ENCODE measurements around the gene PLEKHG4B.

PLEKHG4B gene

DNA sequence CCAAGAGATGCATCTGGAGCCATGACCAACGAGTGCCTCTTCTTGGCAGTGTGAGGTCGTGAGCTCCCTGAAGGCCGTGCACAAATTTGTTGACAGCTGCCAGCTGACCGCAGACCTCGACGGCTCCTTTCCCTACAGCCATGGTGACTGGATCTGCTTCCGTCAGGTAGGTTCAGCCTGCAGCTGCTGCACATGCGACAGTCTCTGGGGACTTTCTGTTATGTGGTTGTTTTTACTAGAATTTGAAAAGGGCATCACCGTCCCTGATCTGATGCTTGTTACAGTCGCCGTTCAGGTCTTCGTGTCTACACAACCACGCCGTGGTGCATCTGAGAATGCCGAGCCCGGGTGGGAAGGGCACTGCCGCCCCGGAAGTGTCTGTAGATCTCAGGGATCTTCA, 62.9 kb downstream of the PLEKHG4B start:
- Histone ChIP-seq H3K4me1 (ENCODE audit: control insufficient read depth, insufficient read depth, low read length, poor library complexity, severe bottlenecking) (no peaks in the 10 kb centered on the region), H3K4me3 (ENCODE audit: insufficient read depth, low read depth, low read length, poor library complexity, severe bottlenecking) (no peak overlapping the region), H3K27me3 (replicated peaks; ENCODE audit: control insufficient read depth, insufficient read depth, low read length, poor library complexity, severe bottlenecking) (no peaks in the 10 kb centered on the region), H3K27ac (ENCODE audit: insufficient read depth, low read length, poor library complexity, severe bottlenecking) (no peak overlapping the region), H3K9me3 (ENCODE audit: control insufficient read depth, low read length) (no peaks in the 10 kb centered on the region), H3K36me3 (ENCODE audit: control insufficient read depth, insufficient read depth, low read length) (no peaks in the 10 kb centered on the region)
- DNase-seq: no peak

DNA sequence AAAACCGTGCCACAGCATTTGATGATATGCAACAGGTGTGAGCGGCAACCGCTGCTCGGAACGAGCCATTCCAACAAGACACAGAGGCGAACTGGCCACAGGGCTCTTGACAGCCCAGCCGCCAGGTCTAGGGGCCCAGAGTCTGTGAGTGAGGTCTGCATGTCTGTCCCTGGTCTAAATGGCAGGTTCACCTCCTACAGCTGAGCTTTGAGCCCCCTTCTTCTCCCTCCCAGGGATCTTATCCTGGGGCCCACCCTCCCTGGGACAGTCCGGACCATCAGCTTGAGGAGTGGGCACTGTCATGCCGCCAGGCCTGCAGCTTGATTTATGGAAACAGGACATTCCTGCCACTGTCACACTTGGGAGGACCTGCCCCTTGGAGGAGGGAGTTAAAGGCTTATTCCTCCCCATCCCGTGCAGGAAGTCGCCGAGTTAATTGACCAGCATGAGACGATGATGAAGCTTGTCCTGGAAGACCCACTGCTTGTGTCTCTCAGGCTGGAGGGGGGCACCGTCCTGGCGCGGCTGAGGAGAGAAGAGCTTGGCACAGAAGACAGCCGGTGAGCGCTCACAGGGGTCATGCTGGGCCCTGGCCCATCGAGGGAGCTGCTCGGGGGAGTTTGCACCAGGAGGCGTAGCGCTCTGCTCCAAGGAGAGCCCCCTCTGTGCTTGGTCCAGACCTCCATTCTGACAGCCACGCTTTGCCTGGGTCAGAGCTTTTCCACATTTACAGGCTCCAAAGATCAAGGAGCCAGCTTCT, 63.9 kb downstream of the PLEKHG4B start:
- Histone ChIP-seq H3K27ac (ENCODE audit: insufficient read depth, low read length, poor library complexity, severe bottlenecking) (no peak overlapping the region), H3K4me1 (ENCODE audit: control insufficient read depth, insufficient read depth, low read length, poor library complexity, severe bottlenecking) (no peaks in the 10 kb centered on the region), H3K36me3 (ENCODE audit: control insufficient read depth, insufficient read depth, low read length) (no peaks in the 10 kb centered on the region), H3K27me3 (replicated peaks; ENCODE audit: control insufficient read depth, insufficient read depth, low read length, poor library complexity, severe bottlenecking) (no peaks in the 10 kb centered on the region), H3K4me3 (ENCODE audit: insufficient read depth, low read depth, low read length, poor library complexity, severe bottlenecking) (no peak overlapping the region), H3K9me3 (ENCODE audit: control insufficient read depth, low read length) (no peaks in the 10 kb centered on the region)
- no peak for DNase-seq

DNA sequence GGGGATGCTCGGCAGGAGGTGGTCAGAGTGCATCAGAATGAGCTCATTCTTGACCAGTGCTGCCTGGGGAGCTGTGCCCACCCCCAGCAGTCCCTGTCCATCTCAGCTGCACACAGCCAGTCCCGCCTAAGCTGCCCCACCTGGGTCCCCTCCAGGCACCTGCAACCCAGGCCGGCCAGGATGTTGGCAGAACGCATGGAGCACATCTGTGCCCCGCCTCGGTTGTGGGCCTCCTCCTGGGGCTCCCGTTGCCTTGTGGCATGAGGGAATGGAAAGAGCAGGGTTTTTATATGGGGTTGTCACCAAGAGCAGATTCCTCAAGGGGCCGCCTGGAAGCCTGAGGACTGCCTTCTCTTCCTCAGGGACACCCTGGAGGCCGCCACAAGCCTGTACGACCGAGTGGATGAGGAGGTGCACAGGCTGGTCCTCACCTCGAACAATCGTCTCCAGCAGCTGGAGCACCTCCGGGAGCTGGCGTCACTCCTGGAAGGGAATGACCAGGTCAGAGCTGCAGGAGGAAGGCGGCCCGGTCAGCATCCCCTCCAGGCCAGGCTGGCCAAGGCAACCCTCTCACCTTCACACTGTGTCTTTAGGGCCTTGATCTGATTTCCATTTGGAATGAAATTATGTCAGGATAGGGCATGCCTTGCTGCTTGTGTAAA, 64.6 kb downstream of the PLEKHG4B start:
- Histone ChIP-seq H3K27me3 (replicated peaks; ENCODE audit: control insufficient read depth, insufficient read depth, low read length, poor library complexity, severe bottlenecking) (no peaks in the 10 kb centered on the region), H3K27ac (ENCODE audit: insufficient read depth, low read length, poor library complexity, severe bottlenecking) (no peak overlapping the region), H3K4me1 (ENCODE audit: control insufficient read depth, insufficient read depth, low read length, poor library complexity, severe bottlenecking) (no peaks in the 10 kb centered on the region), H3K36me3 (ENCODE audit: control insufficient read depth, insufficient read depth, low read length) (no peaks in the 10 kb centered on the region), H3K9me3 (ENCODE audit: control insufficient read depth, low read length) (no peaks in the 10 kb centered on the region), H3K4me3 (ENCODE audit: insufficient read depth, low read depth, low read length, poor library complexity, severe bottlenecking) (no peak overlapping the region)
- DNase-seq: no peak

DNA sequence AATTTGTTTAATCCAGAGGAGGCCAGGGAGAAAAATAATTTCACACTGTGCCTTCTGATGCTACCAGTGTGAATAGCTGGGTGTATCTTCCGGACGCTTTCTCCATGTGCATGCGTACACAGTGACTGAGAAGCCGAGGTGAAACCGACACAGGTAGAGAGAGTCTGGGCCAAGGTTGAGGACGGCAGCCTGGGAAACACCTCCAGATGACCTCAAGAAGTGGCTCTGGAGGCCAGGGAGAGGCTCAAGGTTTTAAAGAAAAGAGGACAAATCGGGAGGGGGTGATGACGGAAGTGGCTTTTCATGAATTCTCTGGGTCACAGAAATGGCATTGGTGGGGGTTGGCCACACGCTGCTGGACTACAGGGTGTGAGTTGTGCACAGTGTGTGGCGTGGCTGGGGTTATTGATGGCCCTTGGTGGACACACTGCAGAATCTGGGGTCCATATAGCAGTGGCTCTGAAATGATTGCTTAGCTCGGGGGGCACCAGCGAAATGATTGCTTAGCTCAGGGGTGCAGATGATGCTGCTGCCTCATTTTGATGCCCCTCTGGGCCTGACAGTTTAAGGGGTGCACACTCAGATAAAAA, 65.3 kb downstream of the PLEKHG4B start:
- H3K27me3 ChIP-seq (replicated peaks; ENCODE audit: control insufficient read depth, insufficient read depth, low read length, poor library complexity, severe bottlenecking): no peaks in the 10 kb centered on the region
- no peak for DNase-seq
- H3K4me1 ChIP-seq (ENCODE audit: control insufficient read depth, insufficient read depth, low read length, poor library complexity, severe bottlenecking): no peaks in the 10 kb centered on the region
- no peaks in the 10 kb centered on the region for H3K36me3 ChIP-seq (ENCODE audit: control insufficient read depth, insufficient read depth, low read length)
- no peak overlapping the region for H3K4me3 ChIP-seq (ENCODE audit: insufficient read depth, low read depth, low read length, poor library complexity, severe bottlenecking)
- H3K27ac ChIP-seq (ENCODE audit: insufficient read depth, low read length, poor library complexity, severe bottlenecking): no peak overlapping the region
- no peaks in the 10 kb centered on the region for H3K9me3 ChIP-seq (ENCODE audit: control insufficient read depth, low read length)

DNA sequence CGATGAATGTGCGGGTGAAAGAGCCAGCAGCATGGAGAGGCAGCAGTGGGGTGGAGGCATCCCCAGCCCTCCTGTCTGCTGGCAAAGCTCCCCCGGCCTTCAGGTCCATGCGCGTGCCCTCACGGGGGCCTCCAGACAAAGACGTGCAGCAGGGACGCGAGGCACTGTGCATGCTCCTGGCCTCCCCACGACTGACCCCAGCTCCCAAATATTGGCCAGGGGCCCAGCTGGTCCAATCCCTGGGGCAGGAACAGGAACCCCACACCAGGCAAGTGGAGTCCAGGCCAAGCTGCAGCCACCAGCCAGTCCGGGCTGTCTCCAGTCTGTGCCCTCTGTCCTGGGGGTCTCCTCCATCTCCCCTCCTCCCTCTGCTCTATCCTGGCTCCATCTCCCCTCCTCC, 65.8 kb downstream of the PLEKHG4B start:
- Histone ChIP-seq H3K4me3 (ENCODE audit: insufficient read depth, low read depth, low read length, poor library complexity, severe bottlenecking) (no peak overlapping the region), H3K27me3 (replicated peaks; ENCODE audit: control insufficient read depth, insufficient read depth, low read length, poor library complexity, severe bottlenecking) (no peaks in the 10 kb centered on the region), H3K27ac (ENCODE audit: insufficient read depth, low read length, poor library complexity, severe bottlenecking) (no peak overlapping the region), H3K9me3 (ENCODE audit: control insufficient read depth, low read length) (no peaks in the 10 kb centered on the region), H3K36me3 (ENCODE audit: control insufficient read depth, insufficient read depth, low read length) (no peaks in the 10 kb centered on the region), H3K4me1 (ENCODE audit: control insufficient read depth, insufficient read depth, low read length, poor library complexity, severe bottlenecking) (no peaks in the 10 kb centered on the region)
- no peak for DNase-seq

DNA sequence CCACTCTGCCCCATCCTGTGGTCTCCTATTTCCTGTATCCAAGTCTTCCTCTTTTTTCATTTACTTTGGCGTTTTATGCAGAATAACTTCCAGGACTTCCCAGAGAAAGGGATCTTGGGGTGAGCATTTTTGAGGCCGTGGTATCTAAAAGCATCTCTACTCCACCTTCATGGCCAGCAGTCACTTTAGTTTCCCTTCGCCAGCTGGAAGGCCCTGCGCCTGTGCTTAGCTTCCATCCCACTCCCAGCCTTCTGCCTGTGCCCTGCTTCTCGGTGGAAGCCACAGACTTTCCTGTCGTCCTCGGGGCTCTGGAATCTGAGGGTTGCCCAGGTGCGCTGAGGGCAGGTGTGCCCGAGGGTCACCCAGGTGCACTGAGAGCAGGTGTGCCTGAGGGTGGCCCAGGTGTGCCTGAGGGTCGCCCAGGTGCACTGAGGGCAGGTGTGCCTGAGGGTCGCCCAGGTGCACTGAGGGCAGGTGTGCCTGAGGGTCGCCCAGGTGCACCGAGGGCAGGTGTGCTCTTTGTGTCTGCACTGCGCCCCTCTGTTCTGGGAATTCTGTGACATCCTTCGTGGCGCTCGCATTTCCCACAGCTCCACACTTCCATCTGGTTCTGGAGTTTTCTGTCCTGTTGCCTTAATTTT, 67.0 kb downstream of the PLEKHG4B start:
- Histone ChIP-seq H3K9me3 (ENCODE audit: control insufficient read depth, low read length) (no peaks in the 10 kb centered on the region), H3K27me3 (replicated peaks; ENCODE audit: control insufficient read depth, insufficient read depth, low read length, poor library complexity, severe bottlenecking) (no peaks in the 10 kb centered on the region), H3K27ac (ENCODE audit: insufficient read depth, low read length, poor library complexity, severe bottlenecking) (no peak overlapping the region), H3K36me3 (ENCODE audit: control insufficient read depth, insufficient read depth, low read length) (no peaks in the 10 kb centered on the region), H3K4me3 (ENCODE audit: insufficient read depth, low read depth, low read length, poor library complexity, severe bottlenecking) (no peak overlapping the region), H3K4me1 (ENCODE audit: control insufficient read depth, insufficient read depth, low read length, poor library complexity, severe bottlenecking) (no peaks in the 10 kb centered on the region)
- DNase-seq: no peak

DNA sequence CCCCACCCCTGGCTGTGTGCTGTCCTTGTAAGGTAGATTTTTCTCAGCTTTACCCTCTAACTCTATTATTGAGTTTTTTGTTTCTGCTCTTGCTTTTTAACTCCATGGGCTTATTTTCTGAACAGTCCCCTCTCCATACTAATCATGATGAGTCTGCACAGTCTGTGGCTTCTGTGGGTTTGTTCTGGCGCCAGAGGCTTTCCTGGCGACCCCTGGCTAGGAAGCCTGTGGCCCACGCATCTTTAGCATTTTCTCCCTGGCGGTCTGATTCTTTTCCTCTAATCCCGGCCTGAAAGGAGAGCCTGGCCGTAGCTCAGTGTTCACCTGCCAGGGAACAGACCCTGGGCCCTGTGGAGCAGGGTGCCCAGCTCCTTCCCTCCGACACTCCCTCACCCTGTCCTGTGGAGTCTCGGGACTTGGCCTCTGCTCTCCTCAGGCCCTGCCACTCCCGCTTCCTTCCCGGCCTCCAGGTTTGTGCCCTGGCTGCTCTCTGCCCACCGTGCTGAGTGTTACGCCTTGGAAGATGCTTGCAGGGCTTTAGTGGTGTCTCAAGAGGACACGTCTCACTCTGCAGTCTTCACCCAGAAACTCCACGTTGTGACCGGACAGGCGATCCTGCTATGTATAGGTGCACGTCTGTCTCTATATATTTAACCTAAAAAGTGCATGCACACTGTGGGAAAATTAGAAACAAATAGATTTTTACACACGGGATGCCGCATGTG, 67.6 kb downstream of the PLEKHG4B start:
- Histone ChIP-seq H3K27ac (ENCODE audit: insufficient read depth, low read length, poor library complexity, severe bottlenecking) (no peak overlapping the region), H3K36me3 (ENCODE audit: control insufficient read depth, insufficient read depth, low read length) (no peaks in the 10 kb centered on the region), H3K9me3 (ENCODE audit: control insufficient read depth, low read length) (no peaks in the 10 kb centered on the region), H3K4me3 (ENCODE audit: insufficient read depth, low read depth, low read length, poor library complexity, severe bottlenecking) (no peak overlapping the region), H3K4me1 (ENCODE audit: control insufficient read depth, insufficient read depth, low read length, poor library complexity, severe bottlenecking) (no peaks in the 10 kb centered on the region), H3K27me3 (replicated peaks; ENCODE audit: control insufficient read depth, insufficient read depth, low read length, poor library complexity, severe bottlenecking) (no peaks in the 10 kb centered on the region)
- no peak for DNase-seq

DNA sequence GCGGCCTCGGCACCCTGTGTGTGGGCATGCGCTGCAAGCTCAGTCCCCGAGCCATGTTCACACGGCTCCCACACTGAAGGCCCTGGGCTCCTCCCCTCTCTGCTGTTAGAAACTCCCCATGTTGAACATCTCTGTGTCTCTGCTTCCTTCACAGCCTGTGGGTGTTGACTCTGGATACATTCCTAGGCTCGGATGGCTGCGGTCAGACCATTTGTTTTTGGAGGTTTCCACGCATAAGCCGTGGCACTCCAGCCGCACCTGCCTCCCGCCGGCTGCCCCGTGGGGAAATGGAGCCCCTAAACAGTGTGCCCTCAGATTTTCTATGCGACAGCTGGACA, 68.2 kb downstream of the PLEKHG4B start:
- DNase-seq: no peak
- no peak overlapping the region for H3K27ac ChIP-seq (ENCODE audit: insufficient read depth, low read length, poor library complexity, severe bottlenecking)

DNA sequence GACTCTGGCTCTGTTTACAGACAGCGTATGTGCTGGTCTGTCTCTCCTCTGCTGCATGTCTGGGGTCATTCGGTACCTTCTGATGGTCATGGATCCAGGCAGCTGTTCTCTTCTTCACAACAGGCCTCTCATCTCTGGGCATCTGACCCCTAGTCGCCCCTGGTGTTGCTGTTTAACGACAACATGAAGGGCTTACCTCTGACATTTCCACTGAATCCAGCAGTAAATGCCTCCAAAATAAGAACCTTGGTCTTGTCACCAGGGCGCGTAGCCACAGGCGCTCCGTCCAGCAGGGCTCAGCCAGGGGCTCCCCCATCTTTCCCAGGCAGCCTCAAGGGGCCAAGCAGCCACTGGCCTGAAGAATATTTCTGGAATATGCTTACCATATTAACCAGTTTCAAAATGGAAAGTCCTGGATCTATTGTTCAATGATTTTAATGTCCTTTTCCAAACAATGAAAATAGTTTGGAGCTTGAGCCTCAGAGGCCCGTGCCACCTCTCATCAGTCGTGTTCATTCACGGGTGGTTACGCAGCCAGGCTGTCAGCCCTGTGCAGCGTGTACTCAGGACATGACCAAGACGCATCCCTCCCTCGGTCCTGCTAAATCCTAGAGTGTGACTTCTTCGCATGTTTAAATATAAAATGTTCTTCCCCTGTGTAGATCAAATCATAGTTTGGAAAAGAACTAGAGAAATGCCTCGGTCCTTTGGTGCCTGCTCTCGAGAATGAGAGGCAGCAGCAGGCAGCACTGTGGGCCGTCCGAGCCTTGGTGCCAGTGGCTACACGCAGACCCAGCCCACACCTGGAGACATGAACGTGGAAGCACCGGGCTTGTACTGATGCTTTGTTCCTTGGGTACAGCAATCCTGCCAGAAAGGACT, 69.2 kb downstream of the PLEKHG4B start:
- Histone ChIP-seq H3K9me3 (ENCODE audit: control insufficient read depth, low read length) (no peaks in the 10 kb centered on the region), H3K27me3 (replicated peaks; ENCODE audit: control insufficient read depth, insufficient read depth, low read length, poor library complexity, severe bottlenecking) (no peaks in the 10 kb centered on the region), H3K36me3 (ENCODE audit: control insufficient read depth, insufficient read depth, low read length) (no peaks in the 10 kb centered on the region), H3K27ac (ENCODE audit: insufficient read depth, low read length, poor library complexity, severe bottlenecking) (no peak overlapping the region), H3K4me3 (ENCODE audit: insufficient read depth, low read depth, low read length, poor library complexity, severe bottlenecking) (no peak overlapping the region), H3K4me1 (ENCODE audit: control insufficient read depth, insufficient read depth, low read length, poor library complexity, severe bottlenecking) (no peaks in the 10 kb centered on the region)
- DNase-seq: no peak

More for the DNA sequence above, 68.2 kb downstream of the PLEKHG4B start:
- Histone ChIP-seq H3K4me3 (ENCODE audit: insufficient read depth, low read depth, low read length, poor library complexity, severe bottlenecking) (no peak overlapping the region), H3K36me3 (ENCODE audit: control insufficient read depth, insufficient read depth, low read length) (no peaks in the 10 kb centered on the region), H3K4me1 (ENCODE audit: control insufficient read depth, insufficient read depth, low read length, poor library complexity, severe bottlenecking) (no peaks in the 10 kb centered on the region), H3K27me3 (replicated peaks; ENCODE audit: control insufficient read depth, insufficient read depth, low read length, poor library complexity, severe bottlenecking) (no peaks in the 10 kb centered on the region), H3K9me3 (ENCODE audit: control insufficient read depth, low read length) (no peaks in the 10 kb centered on the region)

Data from effector memory CD4-positive, alpha-beta T cell (primary cell).